C4-2B (cell line): ENCODE measurements around the gene GIT1.

ENCODE experiments used
- H3K27ac ChIP-seq: fragments of 450-650 bp; 2 replicates; pipeline ENCODE4 v1.5.1; 2017
- ZFX ChIP-seq: fragments of 450-650 bp; IDR thresholded peaks from 2 replicates; pipeline ENCODE4 v1.6.1; 2017
- TF ChIP-seq, protein P1 (sequence below): fragments of 450-650 bp; conservative IDR thresholded peaks from 2 replicates; pipeline ENCODE4 v1.5.1; 2017; ENCODE audit warnings: mild to moderate bottlenecking

GIT1 gene

DNA sequence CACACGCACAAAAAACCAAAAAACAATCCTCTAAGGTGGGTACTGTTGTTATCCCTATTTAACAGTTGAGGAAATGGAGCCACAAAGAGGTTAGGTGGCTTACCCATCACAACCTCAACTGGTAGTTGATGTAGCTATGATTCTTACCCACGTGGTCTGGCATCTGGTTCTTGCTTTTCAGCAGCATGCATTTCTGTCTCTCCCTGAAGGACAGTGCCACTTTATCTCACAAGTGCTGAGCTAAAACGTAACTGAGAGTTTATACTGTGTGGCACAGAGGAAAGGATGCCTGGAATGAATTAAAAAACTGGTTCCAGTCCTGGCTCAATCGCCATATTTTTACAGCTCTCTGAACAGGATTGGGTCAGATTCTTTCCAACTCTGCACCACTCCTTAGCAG lies 35.1 kb upstream of the GIT1 start:
- peak overlapping the region; percentile 13; the same call in 1 of the 2 replicates for H3K27ac ChIP-seq
- TF ChIP-seq, protein P1, sequence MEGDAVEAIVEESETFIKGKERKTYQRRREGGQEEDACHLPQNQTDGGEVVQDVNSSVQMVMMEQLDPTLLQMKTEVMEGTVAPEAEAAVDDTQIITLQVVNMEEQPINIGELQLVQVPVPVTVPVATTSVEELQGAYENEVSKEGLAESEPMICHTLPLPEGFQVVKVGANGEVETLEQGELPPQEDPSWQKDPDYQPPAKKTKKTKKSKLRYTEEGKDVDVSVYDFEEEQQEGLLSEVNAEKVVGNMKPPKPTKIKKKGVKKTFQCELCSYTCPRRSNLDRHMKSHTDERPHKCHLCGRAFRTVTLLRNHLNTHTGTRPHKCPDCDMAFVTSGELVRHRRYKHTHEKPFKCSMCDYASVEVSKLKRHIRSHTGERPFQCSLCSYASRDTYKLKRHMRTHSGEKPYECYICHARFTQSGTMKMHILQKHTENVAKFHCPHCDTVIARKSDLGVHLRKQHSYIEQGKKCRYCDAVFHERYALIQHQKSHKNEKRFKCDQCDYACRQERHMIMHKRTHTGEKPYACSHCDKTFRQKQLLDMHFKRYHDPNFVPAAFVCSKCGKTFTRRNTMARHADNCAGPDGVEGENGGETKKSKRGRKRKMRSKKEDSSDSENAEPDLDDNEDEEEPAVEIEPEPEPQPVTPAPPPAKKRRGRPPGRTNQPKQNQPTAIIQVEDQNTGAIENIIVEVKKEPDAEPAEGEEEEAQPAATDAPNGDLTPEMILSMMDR: no peak
- TF ChIP-seq ZFX: no peak

DNA sequence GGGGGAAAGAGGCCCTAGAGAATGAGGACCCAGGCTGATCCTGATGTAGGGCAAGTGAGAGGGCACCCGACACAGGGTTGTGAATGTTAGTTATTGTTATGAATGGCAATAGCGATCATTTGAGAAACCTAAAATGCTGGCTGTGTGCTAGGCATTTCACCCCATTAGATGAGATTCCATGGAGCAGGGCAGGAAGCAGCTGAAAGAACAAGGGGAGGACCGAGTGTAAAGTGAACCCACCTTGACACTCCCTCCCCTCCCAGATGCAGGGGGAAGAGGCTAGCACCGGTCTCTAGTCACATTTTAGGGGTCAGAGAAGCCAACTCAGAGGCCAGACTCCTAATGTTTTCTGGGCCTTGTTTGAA lies 33.8 kb upstream of the GIT1 start:
- TF ChIP-seq ZFX: no peak
- TF ChIP-seq, protein P1: no peak
- H3K27ac ChIP-seq: peak overlapping the region; percentile 13

DNA sequence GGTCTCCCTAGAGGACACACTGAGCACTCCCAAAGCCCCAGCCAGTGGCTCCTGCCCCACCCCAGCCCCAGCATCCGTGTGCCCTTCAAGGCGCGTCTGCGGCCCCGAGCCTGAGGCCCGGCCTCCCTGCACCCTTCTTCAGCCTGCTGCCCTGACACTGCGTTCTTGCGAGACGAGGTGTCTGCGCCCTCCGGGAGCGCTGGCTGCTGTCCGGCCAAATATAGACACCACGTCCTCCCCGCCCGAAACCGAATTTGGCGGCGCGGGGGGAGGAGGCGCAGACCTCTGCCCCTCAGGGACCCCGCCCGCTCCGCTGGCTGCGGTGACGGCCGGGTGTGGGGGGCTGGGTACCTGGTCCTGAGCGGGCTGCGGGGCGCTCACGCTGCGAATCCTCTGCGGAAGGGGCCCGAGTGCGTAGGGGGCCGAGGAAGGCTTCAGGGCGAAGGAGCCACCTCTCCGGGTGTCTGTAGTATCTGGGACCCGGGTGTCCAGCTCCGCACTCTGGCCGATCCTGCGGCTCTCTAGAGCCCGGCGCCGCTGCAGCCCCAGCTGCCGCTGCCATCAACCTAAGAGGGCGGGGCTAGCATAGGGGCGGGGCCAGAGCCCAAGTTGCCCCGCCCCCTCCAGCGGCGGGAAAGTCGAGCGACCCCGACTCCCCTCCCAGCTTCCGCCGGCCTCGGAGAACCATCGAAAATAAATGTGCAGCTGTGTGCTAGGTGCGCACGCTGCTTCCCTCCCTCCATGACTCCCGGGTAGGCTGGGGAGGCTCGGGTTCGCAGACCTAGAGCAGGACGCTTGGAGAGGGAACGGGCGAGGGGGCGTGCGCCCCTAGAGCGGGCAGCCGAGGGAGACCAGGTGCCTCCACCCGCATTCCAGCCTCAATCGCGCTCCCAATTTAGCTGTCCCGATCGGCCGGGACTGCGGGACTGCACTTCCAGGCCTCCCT lies 33.2 kb upstream of the GIT1 start, which contains the start of gene CORO6:
Gene CORO6, minus strand, starts transcription at position 576 of the 946 bp plus-strand sequence. CDS start 1,491 bp downstream, outside the sequence.
- peak within 1 kb of the TSS; percentile 13 for H3K27ac ChIP-seq
- TF ChIP-seq, protein P1: no peak
- no peak for TF ChIP-seq ZFX

DNA sequence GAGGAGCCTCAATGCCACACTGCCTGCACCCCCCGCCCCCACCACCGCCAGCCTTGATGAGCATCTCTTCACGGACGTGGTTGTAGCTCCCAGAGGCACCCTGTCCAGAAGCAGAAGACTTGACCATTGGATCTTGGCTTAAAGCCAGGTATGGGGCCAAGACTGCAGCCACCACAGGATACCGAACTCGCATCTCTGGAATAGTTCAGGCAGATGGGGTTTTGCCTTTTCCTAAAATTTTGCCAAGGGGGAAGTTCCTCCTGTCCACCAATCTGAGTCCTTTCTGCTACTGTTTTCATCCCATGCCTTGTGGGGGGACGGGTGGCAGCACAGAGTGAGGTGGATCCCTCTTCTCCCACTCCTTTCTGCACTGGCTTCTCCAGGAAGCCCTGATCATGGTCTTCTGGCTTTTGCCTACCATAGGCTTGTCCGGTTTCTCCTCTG lies 32.3 kb upstream of the GIT1 start:
- H3K27ac ChIP-seq: no peak overlapping the region
- TF ChIP-seq, protein P1: no peak
- TF ChIP-seq ZFX: no peak

DNA sequence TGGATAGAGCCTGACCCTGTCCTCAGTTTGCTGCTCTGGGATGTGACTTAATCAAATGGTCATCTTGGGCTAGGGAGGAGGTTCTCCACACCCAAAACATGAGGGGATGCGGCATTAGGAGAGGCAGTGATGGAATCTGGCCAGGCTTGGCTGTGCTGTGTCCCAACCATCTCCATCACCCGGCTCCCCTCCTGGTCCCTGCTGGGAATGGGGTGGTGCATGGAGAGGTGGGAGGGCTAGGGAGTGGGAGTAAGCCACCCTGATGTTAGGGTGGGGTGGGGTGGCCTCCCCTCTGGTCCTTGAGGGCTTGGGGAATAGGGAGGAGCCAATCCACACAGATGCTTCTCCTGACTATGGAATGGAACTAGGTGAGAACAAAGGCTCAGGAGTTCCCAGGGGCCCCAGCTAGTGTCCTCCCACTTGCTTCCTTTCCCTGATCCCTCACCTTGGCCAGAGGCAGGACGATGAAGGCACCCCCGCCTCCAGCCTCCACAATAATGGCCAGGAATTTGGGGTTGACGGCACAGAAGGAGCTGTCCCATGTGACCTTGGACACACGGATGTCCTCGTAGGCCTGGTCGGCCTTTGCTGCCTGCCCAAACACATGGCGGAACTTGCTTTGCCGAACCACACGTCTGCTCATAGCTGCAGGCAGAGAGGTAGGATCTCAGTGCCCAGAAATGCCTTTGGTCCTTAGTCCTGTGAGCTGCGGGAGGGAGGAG lies 31.5 kb upstream of the GIT1 start:
- H3K27ac ChIP-seq: no peak overlapping the region
- no peak for TF ChIP-seq ZFX
- TF ChIP-seq, protein P1: no peak

DNA sequence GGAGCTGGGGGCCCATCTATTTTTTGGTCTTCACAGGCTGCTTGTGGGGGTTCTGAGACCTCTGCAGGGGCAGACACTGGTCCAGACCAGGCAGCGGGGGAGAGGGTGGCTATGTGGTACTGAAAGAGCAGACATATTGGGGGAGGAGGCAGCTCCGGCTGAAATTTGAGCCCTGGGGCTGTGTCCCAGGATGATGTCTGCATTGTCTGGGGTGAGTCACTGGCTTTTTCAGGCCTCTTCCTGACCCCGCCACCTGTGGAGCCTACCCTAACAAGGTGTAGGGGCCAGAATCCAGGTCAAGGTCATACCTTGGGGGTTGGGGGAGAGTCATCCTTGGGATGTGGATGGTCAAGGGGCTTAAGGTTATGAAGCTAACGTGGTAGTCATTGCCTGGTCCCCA lies 30.8 kb upstream of the GIT1 start:
- TF ChIP-seq, protein P1: no peak
- no peak for TF ChIP-seq ZFX
- no peak overlapping the region for H3K27ac ChIP-seq

DNA sequence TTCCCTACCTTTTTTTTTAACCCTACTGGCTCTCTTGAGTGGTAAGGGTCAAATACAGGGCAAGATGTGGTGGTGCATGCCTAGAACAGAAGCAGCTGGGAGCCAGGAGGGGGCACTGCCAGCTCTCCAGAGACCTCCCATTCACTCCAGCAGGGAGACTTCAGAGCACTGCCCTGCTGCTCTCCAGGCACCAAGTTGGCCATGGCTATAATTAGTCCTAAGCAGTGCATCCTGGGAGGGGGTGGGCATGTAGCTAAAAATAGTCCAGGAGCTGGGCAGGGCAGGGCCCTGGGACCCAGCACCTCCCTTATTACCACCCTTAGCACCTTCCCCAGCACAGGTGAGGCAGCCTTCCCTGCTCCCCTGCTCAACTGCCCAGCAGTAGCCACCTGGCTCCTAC lies 29.8 kb upstream of the GIT1 start:
- H3K27ac ChIP-seq: no peak overlapping the region
- no peak for TF ChIP-seq ZFX
- TF ChIP-seq, protein P1: no peak; the same call in 1 of the 2 replicates
